H9 (cell line): ENCODE data around the gene CYTH4. TPM values are rescaled to one million over a fixed set of nuclear protein-coding genes. Genes with fewer than 3 reads are reported as not detected.

Experiments used
- DNase-seq: peaks from one replicate; pipeline ENCODE4 v3.0.0-alpha.2; 2017
- H2AFZ ChIP-seq: one replicate; pipeline ENCODE4 v1.6.1; 2013; ENCODE audit warnings: mild to moderate bottlenecking, low read length, control low read depth, moderate library complexity
- H2AK5ac ChIP-seq: 2 replicates; pipeline ENCODE4 v1.6.1; 2013; ENCODE audit warnings: low read length, control low read depth, mixed read lengths; ENCODE audit not compliant: insufficient read length
- H2BK120ac ChIP-seq: one replicate; pipeline ENCODE4 v1.6.1; 2013; ENCODE audit warnings: low read depth, mild to moderate bottlenecking, low read length, control low read depth, inconsistent platforms; ENCODE audit not compliant: poor library complexity, severe bottlenecking
- H2BK12ac ChIP-seq: 2 replicates; pipeline ENCODE4 v1.6.1; 2013; ENCODE audit warnings: low read length, control low read depth, mixed read lengths, low read depth; ENCODE audit not compliant: insufficient read length
- H2BK15ac ChIP-seq: 2 replicates; pipeline ENCODE4 v1.6.1; 2013; ENCODE audit warnings: low read depth, low read length, control low read depth
- H2BK20ac ChIP-seq: one replicate; pipeline ENCODE4 v1.6.1; 2013; ENCODE audit warnings: low read depth, mild to moderate bottlenecking, low read length, control low read depth, inconsistent platforms; ENCODE audit not compliant: poor library complexity, severe bottlenecking
- H2BK5ac ChIP-seq: 2 replicates; pipeline ENCODE4 v1.6.1; 2013; ENCODE audit warnings: low read length, control low read depth, mixed read lengths; ENCODE audit not compliant: insufficient read length
- H3K14ac ChIP-seq: 2 replicates; pipeline ENCODE4 v1.6.1; 2013; ENCODE audit warnings: low read length, control low read depth; ENCODE audit not compliant: insufficient read depth
- H3K18ac ChIP-seq: 2 replicates; pipeline ENCODE4 v1.6.1; 2013; ENCODE audit warnings: low read depth, mild to moderate bottlenecking, mixed read lengths, low read length, control low read depth; ENCODE audit not compliant: insufficient read length
- H3K23ac ChIP-seq: 2 replicates; pipeline ENCODE4 v1.6.1; 2013; ENCODE audit warnings: low read length, control low read depth, mixed read lengths, low read depth; ENCODE audit not compliant: insufficient read length
- H3K23me2 ChIP-seq: 2 replicates; pipeline ENCODE4 v1.6.1; 2013; ENCODE audit warnings: low read depth, mild to moderate bottlenecking, mixed read lengths, low read length, control low read depth; ENCODE audit not compliant: insufficient read length, poor library complexity, severe bottlenecking
- H3K27ac ChIP-seq: 2 replicates; pipeline ENCODE4 v1.5.1; 2013; ENCODE audit warnings: low read length, control low read depth, mixed read lengths, low read depth; ENCODE audit not compliant: insufficient read length
- H3K27me3 ChIP-seq: 2 replicates; pipeline ENCODE4 v1.6.1; 2013; ENCODE audit warnings: low read length, control low read depth, inconsistent platforms; ENCODE audit not compliant: insufficient read depth
- H3K4ac ChIP-seq: 2 replicates; pipeline ENCODE4 v1.6.1; 2013; ENCODE audit warnings: low read depth, mild to moderate bottlenecking, control low read depth, inconsistent platforms, low read length, moderate library complexity
- H3K4me1 ChIP-seq: 2 replicates; pipeline ENCODE4 v1.6.1; 2013; ENCODE audit warnings: low read length, control low read depth, inconsistent platforms; ENCODE audit not compliant: insufficient read depth
- H3K4me2 ChIP-seq: 2 replicates; pipeline ENCODE4 v1.6.1; 2013; ENCODE audit warnings: low read length, control low read depth, mixed read lengths; ENCODE audit not compliant: insufficient read length, insufficient read depth
- H3K56ac ChIP-seq: 2 replicates; pipeline ENCODE4 v1.6.1; 2013; ENCODE audit warnings: low read depth, mild to moderate bottlenecking, mixed read lengths, low read length, control low read depth; ENCODE audit not compliant: insufficient read length
- H3K79me1 ChIP-seq: 2 replicates; pipeline ENCODE4 v1.6.1; 2013; ENCODE audit warnings: low read depth, mild to moderate bottlenecking, moderate library complexity, low read length, control low read depth, inconsistent platforms; ENCODE audit not compliant: insufficient read depth, poor library complexity, severe bottlenecking
- H3K79me2 ChIP-seq: 2 replicates; pipeline ENCODE4 v1.6.1; 2013; ENCODE audit warnings: low read length, control low read depth, inconsistent platforms; ENCODE audit not compliant: insufficient read depth
- H3K9ac ChIP-seq: 2 replicates; pipeline ENCODE4 v1.6.1; 2013; ENCODE audit warnings: low read length, control low read depth, mixed read lengths; ENCODE audit not compliant: insufficient read length; ENCODE audit errors: extremely low read depth
- H3K9me3 ChIP-seq: one replicate; pipeline ENCODE4 v1.6.1; 2013; ENCODE audit warnings: low read depth, low read length, inconsistent platforms; ENCODE audit not compliant: control insufficient read depth
- H3T11ph ChIP-seq: one replicate; pipeline ENCODE4 v1.6.1; 2013; ENCODE audit warnings: mild to moderate bottlenecking, low read length, control low read depth, inconsistent platforms
- H4K20me1 ChIP-seq: one replicate; pipeline ENCODE4 v1.6.1; 2013; ENCODE audit not compliant: control insufficient read depth, insufficient read length, insufficient read depth
- H4K5ac ChIP-seq: 2 replicates; pipeline ENCODE4 v1.6.1; 2013; ENCODE audit warnings: low read depth, mild to moderate bottlenecking, mixed read lengths, low read length, control low read depth; ENCODE audit not compliant: insufficient read length
- H4K8ac ChIP-seq: replicated peaks from 2 replicates; pipeline ENCODE4 v1.6.1; 2013; ENCODE audit warnings: low read length, control low read depth, mixed read lengths, low read depth; ENCODE audit not compliant: insufficient read length
- H4K91ac ChIP-seq: 2 replicates; pipeline ENCODE4 v1.6.1; 2013; ENCODE audit warnings: low read depth, mild to moderate bottlenecking, moderate library complexity, mixed read lengths, low read length, control low read depth; ENCODE audit not compliant: insufficient read length
- H3K27ac Mint-ChIP-seq, 3 experiments: 2 replicates in 2 of 3; 3 replicates in 1 of 3; pipeline ENCODE4 v1.8.0; 2020 to 2021; ENCODE audit warnings: mixed read lengths in 3 of 3, mild to moderate bottlenecking in 1 of 3, moderate library complexity in 1 of 3
- H3K27me3 Mint-ChIP-seq: 2 replicates; pipeline ENCODE4 v1.8.0; 2021; ENCODE audit warnings: low read depth, mild to moderate bottlenecking, moderate library complexity, mixed read lengths
- H3K36me3 Mint-ChIP-seq, 3 experiments: 2 replicates in 2 of 3; 3 replicates in 1 of 3; pipeline ENCODE4 v1.8.0; 2020 to 2021; ENCODE audit warnings: low read depth in 3 of 3, mixed read lengths in 3 of 3; ENCODE audit not compliant: insufficient read depth in 1 of 3
- H3K4me1 Mint-ChIP-seq, 2 experiments: 2 replicates each; pipeline ENCODE4 v1.8.0; 2020; ENCODE audit warnings: mixed read lengths in 2 of 2
- H3K4me3 Mint-ChIP-seq, 2 experiments: 2 replicates in 1 of 2; 3 replicates in 1 of 2; pipeline ENCODE4 v1.8.0; 2020 to 2021; ENCODE audit warnings: mild to moderate bottlenecking in 2 of 2, mixed read lengths in 2 of 2, moderate library complexity in 1 of 2
- H3K9me3 Mint-ChIP-seq, 2 experiments: 2 replicates in 1 of 2; 3 replicates in 1 of 2; pipeline ENCODE4 v1.8.0; 2020; ENCODE audit warnings: mild to moderate bottlenecking in 2 of 2, mixed read lengths in 2 of 2, moderate library complexity in 1 of 2
- CTCF ChIP-seq: fragments of 200-600 bp; sonication (generic); conservative IDR thresholded peaks from 3 replicates; pipeline ENCODE4 v1.8.0; 2021; ENCODE audit warnings: antibody characterized with exemption, mild to moderate bottlenecking
- WGBS: extraction: QIAGEN DNeasy Blood & Tissue Kit; methylation state at CpG from one replicate; pipeline ENCODE4 v1.1.7; 2013; ENCODE audit warnings: missing lambda C conversion rate, low lambda C conversion rate, mixed read lengths; ENCODE audit not compliant: insufficient read length; ENCODE audit errors: extremely low coverage; 5-methylcytosine and 5-hydroxymethylcytosine counted together
- total RNA-seq: library from RNA; stranded (reverse); gene quantifications from 2 replicates; pipeline ENCODE4 v1.2.1, GENCODE V29; 2021

CYTH4 gene
- total RNA-seq, 1 experiment from 2014 or later: not detected

- no peak overlapping the region for H4K91ac ChIP-seq
- no peak overlapping the region for H2BK5ac ChIP-seq
- Mint-ChIP-seq H3K36me3 (no peaks in the 10 kb centered on the region), H3K9me3 (no peaks in the 10 kb centered on the region; a peak in 1 of 5 replicates), H3K27ac (no peak overlapping the region), H3K4me1 (peaks cover 27 to 48% of the 10 kb centered on the region in 2 experiments), H3K4me3 (no peak overlapping the region), H3K27me3 (peaks cover 26% of the 10 kb centered on the region)
- TF ChIP-seq CTCF: no peak
- H3K18ac ChIP-seq: no peak overlapping the region
- H3K23ac ChIP-seq: no peak overlapping the region
- H2AK5ac ChIP-seq: no peak overlapping the region
- H3K27ac ChIP-seq: no peak overlapping the region
- no peaks in the 10 kb centered on the region for H3K27me3 ChIP-seq
- no peak overlapping the region for H2AFZ ChIP-seq
- H2BK15ac ChIP-seq: no peak overlapping the region
- no CpG with 5 or more reads among the region's 11 CpGs for WGBS
- no peak overlapping the region for H2BK12ac ChIP-seq
- no peak overlapping the region; the same call in 1 of the 2 replicates for H3K14ac ChIP-seq
- no peaks in the 10 kb centered on the region for H3K9me3 ChIP-seq
- H3K23me2 ChIP-seq: no peaks in the 10 kb centered on the region
- H3K4me2 ChIP-seq: no peak overlapping the region
- H4K8ac ChIP-seq: no peak overlapping the region
- no peak for DNase-seq
- H3K9ac ChIP-seq: no peak overlapping the region
- no peak overlapping the region for H3K56ac ChIP-seq
- no peaks in the 10 kb centered on the region for H3K79me1 ChIP-seq
- H3K4me1 ChIP-seq: no peaks in the 10 kb centered on the region; the same call in 1 of the 2 replicates
- H3K4ac ChIP-seq: no peak overlapping the region
- H4K5ac ChIP-seq: no peak overlapping the region
- no peak overlapping the region for H3T11ph ChIP-seq
- no peaks in the 10 kb centered on the region for H4K20me1 ChIP-seq
- no peak overlapping the region for H2BK20ac ChIP-seq
- H2BK120ac ChIP-seq: no peak overlapping the region
- no peaks in the 10 kb centered on the region for H3K79me2 ChIP-seq
Observed at GRCh38 chr22:37343348-37343747, 61.0 kb downstream of the CYTH4 start.
